ENCODE measurements around the gene COLQ.
A peak's percentile ranks its signal among the peaks of the same experiment; 100 is the strongest.
"Not testable (repeated sequence)": the region's sequence is repeated elsewhere in the genome, so short reads cannot be mapped to it uniquely, and the experiment has no call there.

Gene COLQ

DNA sequence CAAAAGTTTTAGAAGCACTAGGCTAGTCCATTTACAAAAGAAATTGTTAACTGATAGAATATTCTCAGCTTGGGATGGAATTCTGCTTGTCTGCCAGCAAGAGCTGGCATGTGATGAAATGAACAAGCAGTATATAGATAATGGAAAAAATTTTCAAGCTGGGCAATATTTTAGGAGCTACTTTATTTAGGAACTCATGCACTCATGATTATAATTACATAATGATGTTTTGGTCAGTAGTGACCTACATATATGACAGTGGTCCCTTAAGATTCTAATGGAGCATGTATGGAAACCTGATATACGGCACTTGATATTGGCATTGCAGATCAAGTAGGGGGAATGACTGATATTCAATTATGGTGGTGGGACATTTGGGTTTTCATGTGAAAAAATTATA lies 88.0 kb downstream of the COLQ start:
- Histone ChIP-seq H3K9ac (ENCODE audit: low read depth in 1 of 2, low read length in 2 of 2) (no peak overlapping the region), H3K4me1 (ENCODE audit: control insufficient read depth in 2 of 2, insufficient read depth in 2 of 2, low read length in 2 of 2) (peaks cover 3 to 6% of the 10 kb centered on the region in 2 donors), H3K27ac (ENCODE audit: low read depth in 2 of 2, low read length in 2 of 2) (no peak overlapping the region), H3K27me3 (ENCODE audit: control insufficient read depth in 2 of 2, insufficient read depth in 2 of 2, low read length in 2 of 2) (no peaks in the 10 kb centered on the region), H3K36me3 (ENCODE audit: control insufficient read depth in 2 of 2, insufficient read depth in 2 of 2, low read length in 2 of 2) (peaks cover 46 to 72% of the 10 kb centered on the region in 2 donors), H3K9me3 (ENCODE audit: control insufficient read depth in 2 of 2, low read length in 2 of 2) (no peaks in the 10 kb centered on the region), H3K4me3 (ENCODE audit: low read length in 2 of 2) (no peak overlapping the region)

DNA sequence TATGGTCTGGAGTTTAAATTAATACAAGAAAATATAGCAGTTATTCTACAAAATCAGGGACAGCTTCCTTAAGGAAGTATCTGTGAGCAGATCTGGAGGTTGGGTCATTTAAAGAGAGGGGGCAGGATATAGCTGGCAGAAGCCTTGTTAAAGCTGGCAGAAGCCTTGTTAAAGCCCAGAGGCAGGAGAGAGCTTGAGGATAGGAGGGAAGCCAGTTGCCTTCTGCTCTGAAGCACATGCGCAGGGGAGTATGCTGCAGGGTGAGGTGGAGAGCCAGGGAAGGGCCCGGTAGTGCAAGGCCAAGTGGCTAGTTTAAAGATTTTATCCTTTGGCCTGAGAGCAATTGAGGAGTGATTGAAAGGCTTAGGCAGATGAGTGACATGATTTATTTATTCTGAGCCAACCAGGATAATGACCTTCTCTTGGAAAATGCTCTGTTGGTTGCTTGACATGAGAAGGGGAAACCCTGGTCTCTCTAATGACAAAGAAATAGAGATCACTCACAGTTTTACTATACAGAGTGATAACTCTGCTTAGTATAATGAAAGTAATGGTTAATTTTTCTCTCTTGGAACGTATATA lies 90.2 kb downstream of the COLQ start:
- H3K4me3 ChIP-seq (ENCODE audit: low read length in 2 of 2), result no peak overlapping the region
- no peaks in the 10 kb centered on the region for H3K9me3 ChIP-seq (ENCODE audit: control insufficient read depth in 2 of 2, low read length in 2 of 2)
- peaks cover 45 to 55% of the 10 kb centered on the region in 2 donors for H3K36me3 ChIP-seq (ENCODE audit: control insufficient read depth in 2 of 2, insufficient read depth in 2 of 2, low read length in 2 of 2)
- no peaks in the 10 kb centered on the region for H3K27me3 ChIP-seq (ENCODE audit: control insufficient read depth in 2 of 2, insufficient read depth in 2 of 2, low read length in 2 of 2)
- H3K27ac ChIP-seq (ENCODE audit: low read depth in 2 of 2, low read length in 2 of 2), result no peak overlapping the region
- no peak overlapping the region for H3K9ac ChIP-seq (ENCODE audit: low read depth in 1 of 2, low read length in 2 of 2)
- H3K4me1 ChIP-seq (ENCODE audit: control insufficient read depth in 2 of 2, insufficient read depth in 2 of 2, low read length in 2 of 2), result peaks cover 9 to 10% of the 10 kb centered on the region in 2 donors

DNA sequence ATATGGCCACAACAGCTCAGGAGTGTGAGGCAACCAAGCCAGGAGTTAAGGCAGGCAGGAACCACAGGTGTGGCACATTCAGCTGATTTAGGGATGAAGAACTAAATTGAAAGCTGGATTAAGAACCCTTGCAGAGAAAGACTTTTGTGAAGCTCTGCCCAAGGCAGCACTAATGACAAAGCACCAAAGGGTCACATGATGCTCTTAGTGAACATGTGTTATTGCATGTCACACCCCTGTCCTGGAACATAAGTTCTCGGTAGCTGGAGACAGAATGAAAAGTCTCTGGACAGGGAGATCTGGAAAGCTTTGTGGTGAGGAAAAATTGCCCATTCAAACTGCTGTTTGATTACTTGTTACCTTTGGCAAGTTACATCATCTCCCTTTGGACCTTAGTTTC lies 90.9 kb downstream of the COLQ start:
- peaks cover 10 to 13% of the 10 kb centered on the region in 2 donors for H3K4me1 ChIP-seq (ENCODE audit: control insufficient read depth in 2 of 2, insufficient read depth in 2 of 2, low read length in 2 of 2)

DNA sequence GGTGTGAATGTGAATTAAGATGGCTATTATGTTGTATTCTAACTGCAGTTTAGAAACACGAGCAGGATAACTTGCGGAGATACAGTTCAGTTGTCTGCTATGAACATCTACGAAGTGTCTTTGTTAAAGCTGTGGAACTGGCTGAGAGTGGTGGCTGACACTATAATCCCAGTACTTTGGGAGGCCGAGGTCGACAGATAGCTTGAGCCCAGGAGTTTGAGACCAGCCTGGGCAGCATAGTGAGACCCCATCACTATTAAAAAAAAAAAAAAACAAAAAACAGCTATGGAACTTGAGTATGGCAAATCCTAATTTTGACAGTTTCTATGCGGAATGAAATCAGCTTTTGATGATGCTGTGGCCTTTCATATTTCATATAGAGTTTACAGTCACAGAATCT lies 92.4 kb downstream of the COLQ start:
- peaks cover 10 to 13% of the 10 kb centered on the region in 2 donors for H3K4me1 ChIP-seq (ENCODE audit: control insufficient read depth in 2 of 2, insufficient read depth in 2 of 2, low read length in 2 of 2)

More for the DNA sequence above, 90.9 kb downstream of the COLQ start:
- Histone ChIP-seq H3K36me3 (ENCODE audit: control insufficient read depth in 2 of 2, insufficient read depth in 2 of 2, low read length in 2 of 2) (peaks cover 39 to 48% of the 10 kb centered on the region in 2 donors), H3K27me3 (ENCODE audit: control insufficient read depth in 2 of 2, insufficient read depth in 2 of 2, low read length in 2 of 2) (no peaks in the 10 kb centered on the region), H3K4me3 (ENCODE audit: low read length in 2 of 2) (no peak overlapping the region), H3K9ac (ENCODE audit: low read depth in 1 of 2, low read length in 2 of 2) (no peak overlapping the region), H3K9me3 (ENCODE audit: control insufficient read depth in 2 of 2, low read length in 2 of 2) (no peaks in the 10 kb centered on the region), H3K27ac (ENCODE audit: low read depth in 2 of 2, low read length in 2 of 2) (no peak overlapping the region)

DNA sequence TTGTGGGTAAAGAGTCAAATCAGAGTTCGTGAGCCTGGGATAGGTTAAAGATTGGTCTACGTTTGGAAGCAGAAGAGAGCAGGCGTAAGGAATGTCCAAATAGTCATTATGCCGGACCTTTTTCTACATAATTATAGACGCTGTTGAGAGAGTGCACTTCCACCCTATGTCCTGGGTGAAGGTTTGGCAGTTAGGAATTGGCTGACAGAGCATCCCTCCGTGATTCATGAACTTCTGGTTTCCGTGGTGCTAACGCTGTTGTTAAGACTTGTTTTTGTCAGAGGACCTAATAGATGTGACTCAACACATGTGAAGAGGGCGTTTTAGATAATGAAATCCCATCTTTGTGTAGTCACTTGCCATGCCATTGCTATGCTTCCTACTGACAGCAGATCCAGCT lies 93.0 kb downstream of the COLQ start:
- H3K4me1 ChIP-seq (ENCODE audit: control insufficient read depth in 2 of 2, insufficient read depth in 2 of 2, low read length in 2 of 2), result peaks cover 10 to 13% of the 10 kb centered on the region in 2 donors
- peak overlapping the region; percentile 85 to 94 for H3K4me3 ChIP-seq (ENCODE audit: low read length in 2 of 2)
- H3K9me3 ChIP-seq (ENCODE audit: control insufficient read depth in 2 of 2, low read length in 2 of 2), result no peaks in the 10 kb centered on the region
- H3K27ac ChIP-seq (ENCODE audit: low read depth in 2 of 2, low read length in 2 of 2), result no peak overlapping the region
- H3K27me3 ChIP-seq (ENCODE audit: control insufficient read depth in 2 of 2, insufficient read depth in 2 of 2, low read length in 2 of 2), result no peaks in the 10 kb centered on the region
- peak overlapping the region; percentile 74 to 87 for H3K9ac ChIP-seq (ENCODE audit: low read depth in 1 of 2, low read length in 2 of 2)
- H3K36me3 ChIP-seq (ENCODE audit: control insufficient read depth in 2 of 2, insufficient read depth in 2 of 2, low read length in 2 of 2), result peaks cover 19 to 29% of the 10 kb centered on the region in 2 donors

More for the DNA sequence above, 92.4 kb downstream of the COLQ start:
- no peaks in the 10 kb centered on the region for H3K9me3 ChIP-seq (ENCODE audit: control insufficient read depth in 2 of 2, low read length in 2 of 2)
- H3K4me3 ChIP-seq (ENCODE audit: low read length in 2 of 2), result peak overlapping the region in 1 of 2 donors; percentile 94
- no peak overlapping the region for H3K27ac ChIP-seq (ENCODE audit: low read depth in 2 of 2, low read length in 2 of 2)
- H3K27me3 ChIP-seq (ENCODE audit: control insufficient read depth in 2 of 2, insufficient read depth in 2 of 2, low read length in 2 of 2), result no peaks in the 10 kb centered on the region
- H3K9ac ChIP-seq (ENCODE audit: low read depth in 1 of 2, low read length in 2 of 2), result no peak overlapping the region
- H3K36me3 ChIP-seq (ENCODE audit: control insufficient read depth in 2 of 2, insufficient read depth in 2 of 2, low read length in 2 of 2), result peaks cover 24 to 32% of the 10 kb centered on the region in 2 donors

DNA sequence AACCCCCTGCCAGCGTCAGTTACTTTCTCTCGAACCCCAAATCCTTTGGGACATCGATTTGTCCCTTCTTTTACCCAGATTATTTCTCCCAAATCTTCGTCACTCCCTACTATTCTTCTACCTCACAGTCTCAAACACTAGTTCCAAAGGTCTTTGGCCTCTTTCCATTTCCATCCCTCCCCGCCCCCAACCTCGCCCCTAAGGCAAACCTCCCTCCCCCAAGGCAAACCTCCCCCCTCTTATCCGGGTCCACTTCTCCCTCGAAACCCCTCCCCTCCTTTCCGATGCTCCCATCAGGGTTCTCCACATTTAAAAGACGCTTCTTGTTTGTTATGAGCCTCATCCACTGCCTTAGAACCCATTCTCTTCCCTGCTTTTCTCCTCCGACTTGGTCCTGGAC lies 93.5 kb downstream of the COLQ start:
- H3K36me3 ChIP-seq (ENCODE audit: control insufficient read depth in 2 of 2, insufficient read depth in 2 of 2, low read length in 2 of 2), result peaks cover 13 to 24% of the 10 kb centered on the region in 2 donors
- H3K9me3 ChIP-seq (ENCODE audit: control insufficient read depth in 2 of 2, low read length in 2 of 2), result no peaks in the 10 kb centered on the region
- peak overlapping the region; percentile 59 to 63 for H3K27ac ChIP-seq (ENCODE audit: low read depth in 2 of 2, low read length in 2 of 2)
- peaks cover 10 to 13% of the 10 kb centered on the region in 2 donors for H3K4me1 ChIP-seq (ENCODE audit: control insufficient read depth in 2 of 2, insufficient read depth in 2 of 2, low read length in 2 of 2)
- peak overlapping the region; percentile 86 to 87 for H3K9ac ChIP-seq (ENCODE audit: low read depth in 1 of 2, low read length in 2 of 2)
- peak overlapping the region; percentile 85 to 94 for H3K4me3 ChIP-seq (ENCODE audit: low read length in 2 of 2)
- H3K27me3 ChIP-seq (ENCODE audit: control insufficient read depth in 2 of 2, insufficient read depth in 2 of 2, low read length in 2 of 2), result no peaks in the 10 kb centered on the region

DNA sequence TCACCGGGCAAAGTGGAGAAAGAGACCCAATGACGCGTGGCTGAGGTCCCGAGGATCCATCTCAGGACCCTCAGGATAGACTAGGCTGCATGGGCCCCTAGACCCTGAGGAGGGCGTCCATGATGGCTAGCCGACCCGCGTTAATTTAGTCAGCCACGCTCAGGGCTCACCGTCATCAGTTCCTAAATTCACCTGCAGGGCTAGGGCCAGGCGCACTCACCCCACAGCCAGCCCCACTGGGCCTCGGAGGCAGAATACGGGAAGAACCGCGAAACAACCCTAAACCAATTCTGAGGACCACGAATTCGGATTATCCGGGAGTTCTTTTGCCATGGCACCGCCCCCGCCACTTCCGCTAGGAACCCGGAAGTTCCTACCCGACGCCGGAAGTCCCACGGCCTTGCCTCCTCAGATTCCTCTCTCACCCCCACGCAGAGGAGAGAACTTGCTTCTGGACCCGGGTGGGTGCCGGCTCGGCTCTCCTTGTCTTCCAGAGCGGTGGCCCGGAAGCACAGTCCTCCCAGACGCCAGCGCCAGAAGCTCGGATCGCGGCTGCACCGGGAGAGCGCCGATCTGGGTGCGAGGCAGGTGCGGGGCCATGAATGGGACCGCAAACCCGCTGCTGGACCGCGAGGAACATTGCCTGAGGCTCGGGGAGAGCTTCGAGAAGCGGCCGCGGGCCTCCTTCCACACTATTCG lies 94.2 kb downstream of the COLQ start, which contains the start of the genes EAF1 and METTL6:
Gene EAF1, plus strand, starts transcription at position 417 of the 699 bp plus-strand sequence. Its CDS starts 182 bp downstream, at position 599.
Gene METTL6, minus strand, starts transcription at position 363 of the 699 bp plus-strand sequence. CDS start 1,033 bp downstream, outside the sequence.
- Histone ChIP-seq H3K9ac (ENCODE audit: low read depth in 1 of 2, low read length in 2 of 2) (peak within 1 kb of the TSS; percentile 86 to 87), H3K36me3 (ENCODE audit: control insufficient read depth in 2 of 2, insufficient read depth in 2 of 2, low read length in 2 of 2) (peaks cover 13 to 21% of the 10 kb centered on the region in 2 donors), H3K4me3 (ENCODE audit: low read length in 2 of 2) (peak within 1 kb of the TSS; percentile 85 to 94), H3K4me1 (ENCODE audit: control insufficient read depth in 2 of 2, insufficient read depth in 2 of 2, low read length in 2 of 2) (peaks cover 10 to 13% of the 10 kb centered on the region in 2 donors), H3K27me3 (ENCODE audit: control insufficient read depth in 2 of 2, insufficient read depth in 2 of 2, low read length in 2 of 2) (no peaks in the 10 kb centered on the region), H3K27ac (ENCODE audit: low read depth in 2 of 2, low read length in 2 of 2) (peak within 1 kb of the TSS; percentile 59 to 63), H3K9me3 (ENCODE audit: control insufficient read depth in 2 of 2, low read length in 2 of 2) (no peaks in the 10 kb centered on the region)

DNA sequence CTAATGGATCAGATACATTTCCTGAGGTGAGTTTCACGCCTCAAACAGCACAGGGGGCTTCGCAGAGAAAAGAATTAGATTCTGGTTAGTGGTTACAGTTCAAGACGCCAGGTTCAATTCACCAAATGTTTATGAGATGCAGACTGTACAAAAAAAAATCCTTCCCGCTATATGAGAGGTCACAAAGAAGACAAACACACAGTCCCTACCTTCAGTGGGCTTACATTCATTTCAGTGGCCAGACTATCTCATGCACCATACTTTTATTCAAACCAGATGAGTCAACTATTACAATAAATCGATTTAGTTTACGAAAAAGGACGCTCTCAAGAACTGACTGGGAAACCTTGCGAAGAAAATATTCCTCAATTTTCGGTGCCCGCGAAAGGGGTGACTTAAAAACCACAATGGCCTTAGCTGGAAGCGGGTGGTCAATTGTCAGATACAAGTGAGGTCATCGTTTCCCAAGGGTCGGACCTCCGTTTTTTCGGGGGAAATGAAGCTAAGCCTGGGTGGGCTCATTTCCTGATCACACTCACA lies 94.9 kb downstream of the COLQ start:
- Histone ChIP-seq H3K4me3 (ENCODE audit: low read length in 2 of 2) (peak overlapping the region; percentile 85 to 94), H3K27ac (ENCODE audit: low read depth in 2 of 2, low read length in 2 of 2) (no peak overlapping the region), H3K9me3 (ENCODE audit: control insufficient read depth in 2 of 2, low read length in 2 of 2) (no peaks in the 10 kb centered on the region), H3K9ac (ENCODE audit: low read depth in 1 of 2, low read length in 2 of 2) (peak overlapping the region; percentile 86 to 87), H3K36me3 (ENCODE audit: control insufficient read depth in 2 of 2, insufficient read depth in 2 of 2, low read length in 2 of 2) (peaks cover 7 to 15% of the 10 kb centered on the region in 2 donors), H3K4me1 (ENCODE audit: control insufficient read depth in 2 of 2, insufficient read depth in 2 of 2, low read length in 2 of 2) (peaks cover 10 to 13% of the 10 kb centered on the region in 2 donors), H3K27me3 (ENCODE audit: control insufficient read depth in 2 of 2, insufficient read depth in 2 of 2, low read length in 2 of 2) (no peaks in the 10 kb centered on the region)

DNA sequence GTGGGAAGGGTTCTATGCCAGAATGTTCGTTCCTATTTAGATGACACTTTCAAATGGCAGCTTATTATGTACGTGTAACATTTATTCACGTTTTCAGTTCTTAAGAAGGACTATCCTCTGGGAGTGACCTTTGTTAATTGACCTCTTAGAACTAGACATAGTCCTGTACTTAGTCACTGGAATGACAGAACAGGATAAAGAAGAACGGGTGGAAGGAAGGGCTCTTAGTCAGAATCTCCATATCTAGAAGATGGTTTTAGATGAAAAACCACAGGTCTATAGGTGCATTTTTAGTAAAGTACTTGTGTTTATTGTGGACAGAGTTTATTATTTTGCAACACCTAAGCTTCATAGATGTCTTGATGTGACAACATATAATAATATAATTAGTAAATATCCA lies 100.6 kb downstream of the COLQ start:
- H3K27ac ChIP-seq (ENCODE audit: low read depth in 2 of 2, low read length in 2 of 2), result no peak overlapping the region
- H3K4me3 ChIP-seq (ENCODE audit: low read length in 2 of 2), result no peak overlapping the region
- H3K4me1 ChIP-seq (ENCODE audit: control insufficient read depth in 2 of 2, insufficient read depth in 2 of 2, low read length in 2 of 2), result no peaks in the 10 kb centered on the region
- H3K36me3 ChIP-seq (ENCODE audit: control insufficient read depth in 2 of 2, insufficient read depth in 2 of 2, low read length in 2 of 2), result peaks cover 12 to 21% of the 10 kb centered on the region in 2 donors
- no peaks in the 10 kb centered on the region for H3K27me3 ChIP-seq (ENCODE audit: control insufficient read depth in 2 of 2, insufficient read depth in 2 of 2, low read length in 2 of 2)
- H3K9me3 ChIP-seq (ENCODE audit: control insufficient read depth in 2 of 2, low read length in 2 of 2), result no peaks in the 10 kb centered on the region
- H3K9ac ChIP-seq (ENCODE audit: low read depth in 1 of 2, low read length in 2 of 2), result no peak overlapping the region

DNA sequence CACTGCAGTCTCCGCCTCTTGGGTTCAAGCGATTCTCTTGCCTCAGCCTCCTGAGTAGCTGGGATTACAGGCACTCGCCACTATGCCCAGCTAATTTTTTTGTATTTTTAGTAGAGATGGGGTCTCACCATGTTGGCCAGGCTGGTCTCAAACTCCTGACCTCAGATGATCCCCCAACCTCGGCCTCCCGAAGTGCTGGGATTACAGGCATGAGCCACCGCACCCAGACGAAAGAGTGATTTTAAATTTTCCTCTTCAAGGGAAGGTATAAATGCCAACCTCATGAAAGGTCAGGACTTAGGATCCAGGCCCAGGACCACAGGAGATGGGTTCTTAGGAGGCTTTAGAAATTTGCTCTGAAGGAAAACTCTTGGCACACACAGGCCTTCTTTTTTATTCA lies 110.5 kb downstream of the COLQ start:
- not testable (repeated sequence) for H3K27me3 ChIP-seq (ENCODE audit: control insufficient read depth in 2 of 2, insufficient read depth in 2 of 2, low read length in 2 of 2); H3K27ac ChIP-seq (ENCODE audit: low read depth in 2 of 2, low read length in 2 of 2); H3K9ac ChIP-seq (ENCODE audit: low read depth in 1 of 2, low read length in 2 of 2); H3K4me3 ChIP-seq (ENCODE audit: low read length in 2 of 2); H3K4me1 ChIP-seq (ENCODE audit: control insufficient read depth in 2 of 2, insufficient read depth in 2 of 2, low read length in 2 of 2); H3K9me3 ChIP-seq (ENCODE audit: control insufficient read depth in 2 of 2, low read length in 2 of 2)
- H3K36me3 ChIP-seq (ENCODE audit: control insufficient read depth in 2 of 2, insufficient read depth in 2 of 2, low read length in 2 of 2), result peaks cover 27 to 28% of the 10 kb centered on the region in 2 donors

All from mucosa of rectum (tissue), 2 donors.